Right atrium auricular region (tissue), 2 donors: ENCODE measurements around the gene ELP1. TPM values are rescaled to one million over a fixed set of nuclear protein-coding genes. Genes with fewer than 3 reads are reported as not detected.
"Not testable (repeated sequence)": the region's sequence is repeated elsewhere in the genome, so short reads cannot be mapped to it uniquely, and the experiment has no call there.

Experiments
- DNase-seq: peaks from one replicate; pipeline ENCODE4 v3.0.0-alpha.2; 2019; ENCODE audit warnings: low spot score
- H3K27ac ChIP-seq, 2 donors: fragments of 200-600 bp; sonication (generic); 1 replicate in 1 of 2; 2 replicates in 1 of 2; pipeline ENCODE4 v1.5.1; 2016 to 2019
- H3K27me3 ChIP-seq, 2 donors: fragments of 200-600 bp; sonication (generic); one replicate each; pipeline versions ENCODE4 v1.5.1 to v1.6.0; 2017 to 2019
- H3K36me3 ChIP-seq: fragments of 200-600 bp; sonication (generic); one replicate; pipeline ENCODE4 v1.5.1; 2016
- H3K4me1 ChIP-seq, 2 donors: fragments of 200-600 bp; sonication (generic); one replicate each; pipeline versions ENCODE4 v1.5.1 to v1.6.0; 2017 to 2019
- H3K4me3 ChIP-seq, 2 donors: fragments of 200-600 bp; sonication (generic); 1 replicate in 1 of 2; 2 replicates in 1 of 2; pipeline ENCODE4 v1.5.1; 2017 to 2019; ENCODE audit warnings: mild to moderate bottlenecking in 1 of 2, moderate library complexity in 1 of 2
- H3K9me3 ChIP-seq, 2 donors: fragments of 200-600 bp; sonication (generic); one replicate each; pipeline ENCODE4 v1.5.1; 2019
- total RNA-seq, 2 donors: library from RNA; depleted of rRNA; stranded (reverse); fragments of >200 nt; gene quantifications; one replicate each; pipeline ENCODE4 v1.1.0, GENCODE V29; 2016
- TF ChIP-seq, protein P1 (sequence below), 2 donors: fragments of 200-600 bp; sonication (generic); IDR thresholded peaks; one replicate each; pipeline ENCODE4 v1.5.1; 2019; ENCODE audit warnings: antibody characterized with exemption in 2 of 2

ELP1 gene
- total RNA-seq, 2 donors from 2014 or later: 14.7 to 22.1 TPM

DNA sequence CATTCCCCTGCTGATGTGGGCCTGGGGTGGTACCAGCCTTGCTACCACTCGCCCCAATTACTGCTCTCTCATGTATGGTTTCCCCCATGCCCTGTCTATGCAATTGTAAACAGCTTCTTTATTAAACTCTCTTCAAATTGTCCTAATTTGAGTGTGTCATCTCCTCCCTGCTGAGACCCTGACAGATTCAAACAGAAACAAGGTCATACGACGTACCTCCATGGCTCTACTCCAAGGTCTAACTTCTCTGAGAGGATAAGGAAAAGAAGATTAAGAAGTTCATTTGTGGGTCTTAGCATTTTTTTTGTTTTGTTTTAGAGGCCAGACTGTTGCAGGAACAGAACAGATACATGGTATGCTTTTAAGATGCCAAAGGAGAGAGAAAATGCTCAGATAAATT lies 38.3 kb upstream of the ELP1 start:
- H3K4me3 ChIP-seq: no peak overlapping the region
- H3K36me3 ChIP-seq: peaks cover 7% of the 10 kb centered on the region
- no peaks in the 10 kb centered on the region for H3K27me3 ChIP-seq
- H3K4me1 ChIP-seq: peaks cover 0 to 47% of the 10 kb centered on the region in 2 donors
- H3K9me3 ChIP-seq: no peaks in the 10 kb centered on the region
- DNase-seq: no peak
- peak overlapping the region; percentile 57 to 85 for H3K27ac ChIP-seq
- TF ChIP-seq, protein P1, sequence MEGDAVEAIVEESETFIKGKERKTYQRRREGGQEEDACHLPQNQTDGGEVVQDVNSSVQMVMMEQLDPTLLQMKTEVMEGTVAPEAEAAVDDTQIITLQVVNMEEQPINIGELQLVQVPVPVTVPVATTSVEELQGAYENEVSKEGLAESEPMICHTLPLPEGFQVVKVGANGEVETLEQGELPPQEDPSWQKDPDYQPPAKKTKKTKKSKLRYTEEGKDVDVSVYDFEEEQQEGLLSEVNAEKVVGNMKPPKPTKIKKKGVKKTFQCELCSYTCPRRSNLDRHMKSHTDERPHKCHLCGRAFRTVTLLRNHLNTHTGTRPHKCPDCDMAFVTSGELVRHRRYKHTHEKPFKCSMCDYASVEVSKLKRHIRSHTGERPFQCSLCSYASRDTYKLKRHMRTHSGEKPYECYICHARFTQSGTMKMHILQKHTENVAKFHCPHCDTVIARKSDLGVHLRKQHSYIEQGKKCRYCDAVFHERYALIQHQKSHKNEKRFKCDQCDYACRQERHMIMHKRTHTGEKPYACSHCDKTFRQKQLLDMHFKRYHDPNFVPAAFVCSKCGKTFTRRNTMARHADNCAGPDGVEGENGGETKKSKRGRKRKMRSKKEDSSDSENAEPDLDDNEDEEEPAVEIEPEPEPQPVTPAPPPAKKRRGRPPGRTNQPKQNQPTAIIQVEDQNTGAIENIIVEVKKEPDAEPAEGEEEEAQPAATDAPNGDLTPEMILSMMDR (IDR thresholded peaks at IDR 0.05): no peak

DNA sequence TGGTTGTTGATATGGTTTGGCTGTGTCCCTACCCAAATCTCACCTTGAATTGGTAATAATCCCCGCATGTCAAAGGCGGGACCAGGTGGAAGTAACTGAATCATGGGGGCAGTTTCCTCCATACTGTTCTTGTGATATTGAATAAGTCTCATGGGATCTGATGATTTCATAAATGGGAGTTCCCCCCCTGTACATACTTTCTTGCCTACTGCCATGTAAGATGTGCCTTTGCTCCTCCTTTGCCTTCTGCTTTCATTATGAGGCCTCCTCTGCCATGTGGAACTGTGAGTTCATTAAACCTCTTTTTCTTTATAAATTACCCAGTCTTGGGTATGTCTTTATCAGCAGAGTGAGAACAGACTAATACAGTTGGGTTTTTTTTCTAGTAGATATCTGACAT lies 37.5 kb upstream of the ELP1 start:
- H3K27me3 ChIP-seq, H3K36me3 ChIP-seq, DNase-seq, H3K9me3 ChIP-seq, H3K4me3 ChIP-seq: not testable (repeated sequence)
- peaks cover 0 to 47% of the 10 kb centered on the region in 2 donors for H3K4me1 ChIP-seq
- peak overlapping the region in 1 of 2 donors; percentile 85 for H3K27ac ChIP-seq

DNA sequence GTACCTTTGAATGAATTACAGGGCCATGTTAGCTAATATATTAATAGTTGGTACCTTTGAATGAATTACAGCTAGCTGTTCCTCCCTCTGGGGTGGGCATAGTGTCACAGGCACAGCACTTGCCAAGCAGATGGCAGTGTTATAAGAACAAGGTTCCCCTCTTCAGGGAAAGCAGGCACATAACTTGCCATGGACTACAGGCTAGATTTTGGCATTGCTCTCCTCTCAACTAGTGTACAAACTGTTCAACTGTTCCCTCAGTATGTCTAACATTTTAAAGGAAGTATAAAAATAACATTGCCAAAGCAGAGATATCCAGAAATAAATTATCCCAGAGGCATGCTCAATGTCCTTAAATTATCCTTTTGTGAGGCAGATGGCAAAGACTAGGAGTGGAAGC lies 34.0 kb upstream of the ELP1 start:
- no peaks in the 10 kb centered on the region for H3K27me3 ChIP-seq
- DNase-seq: no peak
- H3K4me1 ChIP-seq: peaks cover 0 to 44% of the 10 kb centered on the region in 2 donors
- H3K36me3 ChIP-seq: peaks cover 18% of the 10 kb centered on the region
- H3K27ac ChIP-seq: peak overlapping the region; percentile 47 to 83
- H3K4me3 ChIP-seq: no peak overlapping the region
- no peaks in the 10 kb centered on the region for H3K9me3 ChIP-seq
- TF ChIP-seq, protein P1 (IDR thresholded peaks at IDR 0.05): no peak

DNA sequence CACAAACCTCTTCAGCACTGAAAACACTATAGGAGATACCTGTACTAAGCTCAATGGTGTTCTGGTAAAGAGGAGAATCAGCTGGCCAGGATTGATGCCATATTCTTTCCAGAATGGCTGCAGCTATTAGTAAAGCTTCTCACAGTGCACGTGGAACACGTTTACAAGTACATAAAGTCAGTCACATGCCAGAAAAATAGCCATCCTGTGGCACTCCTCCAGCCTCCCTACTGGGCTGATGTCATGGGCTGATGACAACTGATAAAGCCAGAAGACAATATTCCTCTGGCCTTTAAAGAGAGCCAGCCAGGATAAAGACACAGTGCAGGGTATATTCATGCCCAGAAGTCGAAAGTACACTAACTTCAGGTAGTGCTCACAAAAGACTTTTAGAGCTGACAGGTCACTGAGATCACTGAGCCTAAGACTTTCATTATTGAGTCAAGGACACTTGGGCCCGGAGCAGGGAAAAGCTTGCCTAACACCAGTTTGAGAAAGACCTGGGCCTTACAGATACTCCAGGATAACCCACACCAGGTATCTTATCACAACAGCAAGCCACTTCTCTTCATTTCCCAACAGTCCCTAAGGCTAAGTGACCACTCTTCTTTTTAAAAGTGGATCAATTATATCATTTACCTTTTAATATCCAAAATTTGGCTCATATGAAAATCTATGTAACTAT lies 29.7 kb upstream of the ELP1 start:
- peak overlapping the region; percentile 55 to 83 for H3K27ac ChIP-seq
- DNase-seq: no peak
- no peaks in the 10 kb centered on the region for H3K9me3 ChIP-seq
- peaks cover 0 to 34% of the 10 kb centered on the region in 2 donors for H3K4me1 ChIP-seq
- TF ChIP-seq, protein P1 (IDR thresholded peaks at IDR 0.05): no peak
- H3K36me3 ChIP-seq: peaks cover 21% of the 10 kb centered on the region
- H3K27me3 ChIP-seq: no peaks in the 10 kb centered on the region
- H3K4me3 ChIP-seq: no peak overlapping the region

DNA sequence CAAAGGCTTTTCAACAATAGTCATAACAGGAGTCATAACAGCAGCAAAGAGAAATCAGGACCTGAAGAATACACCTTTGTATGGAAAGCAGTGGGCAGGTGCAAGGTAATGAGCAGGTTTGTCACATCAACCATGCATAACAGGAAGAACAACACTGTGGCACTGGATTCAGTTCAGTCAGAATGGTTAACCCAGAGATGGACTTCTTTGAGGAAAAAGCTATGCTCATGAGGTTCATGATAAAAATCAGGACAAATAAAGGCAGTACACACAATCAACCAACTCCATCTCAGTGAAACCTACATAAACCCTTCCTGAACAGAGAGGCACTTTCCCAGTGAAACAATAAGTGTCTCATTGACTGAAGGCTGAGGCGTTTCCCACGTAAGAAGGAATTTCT lies 27.2 kb upstream of the ELP1 start:
- peaks cover 0 to 22% of the 10 kb centered on the region in 2 donors for H3K4me1 ChIP-seq
- TF ChIP-seq, protein P1 (IDR thresholded peaks at IDR 0.05): no peak
- H3K9me3 ChIP-seq: no peaks in the 10 kb centered on the region
- no peak overlapping the region for H3K4me3 ChIP-seq
- H3K27ac ChIP-seq: no peak overlapping the region
- no peak for DNase-seq
- peaks cover 21% of the 10 kb centered on the region for H3K36me3 ChIP-seq
- H3K27me3 ChIP-seq: no peaks in the 10 kb centered on the region

DNA sequence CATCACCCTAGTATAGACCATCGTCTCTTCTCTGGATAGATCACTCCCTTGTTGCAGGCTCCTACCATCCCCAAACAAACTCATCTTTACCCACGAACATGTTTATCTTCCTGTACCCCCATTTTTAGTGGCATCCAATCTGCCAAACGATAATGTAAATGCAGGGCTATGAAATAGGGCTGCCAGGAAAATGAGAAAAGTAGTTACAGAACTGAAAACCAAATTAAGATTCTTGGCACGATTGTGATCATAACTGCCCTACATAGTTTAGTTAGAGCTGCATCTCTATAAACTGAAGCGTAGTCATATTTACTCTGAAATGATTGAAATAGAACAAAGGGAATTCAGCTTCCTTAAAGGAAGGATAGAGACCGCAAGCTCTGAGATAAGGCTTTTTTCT lies 26.4 kb upstream of the ELP1 start:
- peaks cover 0 to 23% of the 10 kb centered on the region in 2 donors for H3K4me1 ChIP-seq
- TF ChIP-seq, protein P1 (IDR thresholded peaks at IDR 0.05): no peak
- H3K9me3 ChIP-seq: no peaks in the 10 kb centered on the region
- peaks cover 18% of the 10 kb centered on the region for H3K36me3 ChIP-seq
- H3K27ac ChIP-seq: peak overlapping the region in 1 of 2 donors; percentile 1
- H3K4me3 ChIP-seq: no peak overlapping the region
- DNase-seq: no peak
- no peaks in the 10 kb centered on the region for H3K27me3 ChIP-seq
